Neuronal stem cell (in vitro differentiated cells): ENCODE data around the gene PRDM1.
A peak's percentile ranks its signal among the peaks of the same experiment; 100 is the strongest.

Experiments used
- DNase-seq: peaks from one replicate; pipeline ENCODE4 v3.0.0-alpha.2; 2013; ENCODE audit warnings: low spot score
- H2AFZ ChIP-seq: one replicate; pipeline ENCODE4 v1.6.1; 2013; ENCODE audit warnings: mild to moderate bottlenecking, low read length, inconsistent platforms
- H2AK5ac ChIP-seq: 2 replicates; pipeline ENCODE4 v1.6.1; 2013; ENCODE audit warnings: low read depth, mild to moderate bottlenecking, inconsistent platforms, low read length, moderate library complexity, mixed read lengths
- H2BK120ac ChIP-seq: 2 replicates; pipeline ENCODE4 v1.6.1; 2013; ENCODE audit warnings: low read depth, mild to moderate bottlenecking, inconsistent platforms, low read length, moderate library complexity, mixed read lengths
- H2BK12ac ChIP-seq: one replicate; pipeline ENCODE4 v1.6.1; 2013; ENCODE audit warnings: low read length, inconsistent platforms
- H2BK15ac ChIP-seq: 2 replicates; pipeline ENCODE4 v1.6.1; 2013; ENCODE audit warnings: mild to moderate bottlenecking, low read length, inconsistent platforms, mixed read lengths
- H2BK5ac ChIP-seq: one replicate; pipeline ENCODE4 v1.6.1; 2013; ENCODE audit warnings: inconsistent platforms, mild to moderate bottlenecking, low read length, moderate library complexity
- H3K14ac ChIP-seq: one replicate; pipeline ENCODE4 v1.6.1; 2013; ENCODE audit warnings: low read length, inconsistent platforms
- H3K18ac ChIP-seq: 2 replicates; pipeline ENCODE4 v1.6.1; 2013; ENCODE audit warnings: low read length, inconsistent platforms
- H3K23ac ChIP-seq: 2 replicates; pipeline ENCODE4 v1.6.1; 2013; ENCODE audit warnings: low read depth, mild to moderate bottlenecking, mixed read lengths, low read length, inconsistent platforms; ENCODE audit not compliant: poor library complexity
- H3K27ac ChIP-seq: replicated peaks from 3 replicates; pipeline ENCODE4 v1.5.1; 2013; ENCODE audit warnings: low read length, inconsistent platforms
- H3K27me3 ChIP-seq, 3 experiments: 2 replicates each; pipeline ENCODE4 v1.6.1; 2013; ENCODE audit warnings: low read length in 3 of 3, mild to moderate bottlenecking in 2 of 3, inconsistent platforms in 1 of 3, low read depth in 1 of 3, mixed read lengths in 1 of 3, moderate library complexity in 1 of 3; ENCODE audit not compliant: control insufficient read depth in 3 of 3, insufficient read depth in 3 of 3
- H3K36me3 ChIP-seq, 2 donors: replicated peaks in 1 of 2; 2 replicates each; pipeline ENCODE4 v1.6.1; 2013; ENCODE audit warnings: low read length in 2 of 2; ENCODE audit not compliant: control insufficient read depth in 2 of 2, insufficient read depth in 2 of 2
- H3K4ac ChIP-seq: 2 replicates; pipeline ENCODE4 v1.6.1; 2013; ENCODE audit warnings: inconsistent platforms, mild to moderate bottlenecking, low read length, moderate library complexity
- H3K4me1 ChIP-seq, 2 donors: 1 replicate in 1 of 2; 2 replicates in 1 of 2; pipeline ENCODE4 v1.6.1; 2013; ENCODE audit warnings: low read length in 2 of 2, low read depth in 1 of 2; ENCODE audit not compliant: control insufficient read depth in 2 of 2, insufficient read depth in 1 of 2
- H3K4me2 ChIP-seq: one replicate; pipeline ENCODE4 v1.6.1; 2013; ENCODE audit warnings: mild to moderate bottlenecking, low read length, inconsistent platforms; ENCODE audit not compliant: insufficient read depth, poor library complexity, severe bottlenecking
- H3K4me3 ChIP-seq, 2 donors: 2 replicates each; pipeline ENCODE4 v1.5.1; 2013; ENCODE audit warnings: low read length in 2 of 2, mild to moderate bottlenecking in 2 of 2, inconsistent platforms in 1 of 2, moderate library complexity in 1 of 2
- H3K79me1 ChIP-seq: one replicate; pipeline ENCODE4 v1.6.1; 2013; ENCODE audit warnings: low read depth, mild to moderate bottlenecking, inconsistent platforms, low read length, moderate library complexity
- H3K9ac ChIP-seq: one replicate; pipeline ENCODE4 v1.6.1; 2013; ENCODE audit warnings: mild to moderate bottlenecking, low read depth, low read length, inconsistent platforms; ENCODE audit not compliant: poor library complexity
- H3K9me3 ChIP-seq, 2 donors: replicated peaks in 1 of 2; 2 replicates each; pipeline versions ENCODE3 to v1.6.1; 2013; ENCODE audit warnings: low read length in 2 of 2, mild to moderate bottlenecking in 2 of 2, inconsistent platforms in 1 of 2, low read depth in 1 of 2, mixed read lengths in 1 of 2, moderate library complexity in 1 of 2; ENCODE audit not compliant: control insufficient read depth in 2 of 2, insufficient read depth in 1 of 2
- H4K8ac ChIP-seq: one replicate; pipeline ENCODE4 v1.6.1; 2013; ENCODE audit warnings: low read depth, mild to moderate bottlenecking, inconsistent platforms, low read length, moderate library complexity
- H4K91ac ChIP-seq: one replicate; pipeline ENCODE4 v1.6.1; 2013; ENCODE audit warnings: low read length, low read depth, mild to moderate bottlenecking, inconsistent platforms; ENCODE audit not compliant: poor library complexity
- WGBS, 2 donors: extraction: QIAGEN DNeasy Blood & Tissue Kit; methylation state at CpG; one replicate each; pipeline ENCODE4 v1.1.7; 2013; ENCODE audit warnings: missing lambda C conversion rate in 2 of 2, mixed read lengths in 1 of 2; ENCODE audit not compliant: insufficient read length in 2 of 2, insufficient replicate concordance in 1 of 2; ENCODE audit errors: extremely low coverage in 2 of 2; 5-methylcytosine and 5-hydroxymethylcytosine counted together

Gene PRDM1

GRCh38 chr6:106134087-106134770, 48.1 kb downstream of the PRDM1 start:
- Histone ChIP-seq H3K36me3 (no peaks in the 10 kb centered on the region), H4K91ac (no peak overlapping the region), H3K4me3 (peak overlapping the region in 1 of 2 donors; percentile 34), H3K4me2 (no peak overlapping the region), H3K4me1 (no peaks in the 10 kb centered on the region), H3K14ac (no peak overlapping the region), H2BK12ac (no peak overlapping the region), H2BK5ac (no peak overlapping the region), H3K9ac (no peak overlapping the region), H2AK5ac (no peak overlapping the region), H4K8ac (no peak overlapping the region), H3K23ac (no peak overlapping the region), H3K4ac (no peak overlapping the region), H2AFZ (no peak overlapping the region), H3K9me3 (no peaks in the 10 kb centered on the region), H3K79me1 (no peaks in the 10 kb centered on the region), H3K27ac (no peak overlapping the region), H2BK15ac (no peak overlapping the region), H2BK120ac (no peak overlapping the region), H3K18ac (no peak overlapping the region), H3K27me3 (no peaks in the 10 kb centered on the region)
- DNase-seq, result no peak
- WGBS, 2 donors, result no CpG with 5 or more reads among the region's 17 CpGs

- Histone ChIP-seq H3K9me3 (no peaks in the 10 kb centered on the region), H3K9ac (no peak overlapping the region), H3K4me1 (no peaks in the 10 kb centered on the region), H2BK120ac (no peak overlapping the region), H3K36me3 (no peaks in the 10 kb centered on the region), H2AK5ac (no peak overlapping the region), H2BK5ac (no peak overlapping the region), H3K4ac (no peak overlapping the region), H4K8ac (no peak overlapping the region), H2AFZ (no peak overlapping the region), H3K14ac (no peak overlapping the region), H3K23ac (no peak overlapping the region), H3K4me3 (no peak overlapping the region), H2BK15ac (no peak overlapping the region), H2BK12ac (no peak overlapping the region), H4K91ac (no peak overlapping the region), H3K79me1 (no peaks in the 10 kb centered on the region), H3K27me3 (no peaks in the 10 kb centered on the region), H3K27ac (no peak overlapping the region), H3K4me2 (no peak overlapping the region), H3K18ac (peak overlapping the region; percentile 22)
- DNase-seq, result no peak
- no CpG with 5 or more reads among the region's 18 CpGs for WGBS, 2 donors
Measured at GRCh38 chr6:106134906-106135634, 48.9 kb downstream of the PRDM1 start.

- H4K91ac ChIP-seq, result no peak overlapping the region
- H2BK120ac ChIP-seq, result no peak overlapping the region
- H2AFZ ChIP-seq, result no peak overlapping the region
Measured at GRCh38 chr6:106135911-106136571, 49.9 kb downstream of the PRDM1 start.

GRCh38 chr6:106136845-106137244, 50.7 kb downstream of the PRDM1 start:
- H2AK5ac ChIP-seq, result no peak overlapping the region
- DNase-seq, result no peak
- no peak overlapping the region for H3K18ac ChIP-seq
- no peak overlapping the region for H2AFZ ChIP-seq
- H2BK120ac ChIP-seq, result no peak overlapping the region
- no peak overlapping the region for H3K23ac ChIP-seq
- H2BK15ac ChIP-seq, result no peak overlapping the region
- H3K27ac ChIP-seq, result no peak overlapping the region
- H3K79me1 ChIP-seq, result no peaks in the 10 kb centered on the region
- no peak overlapping the region for H3K4me2 ChIP-seq
- H3K4ac ChIP-seq, result no peak overlapping the region
- no peak overlapping the region for H4K8ac ChIP-seq
- H4K91ac ChIP-seq, result no peak overlapping the region
- H2BK5ac ChIP-seq, result no peak overlapping the region
- no peak overlapping the region for H3K9ac ChIP-seq
- no peaks in the 10 kb centered on the region for H3K9me3 ChIP-seq
- H3K4me1 ChIP-seq, result no peaks in the 10 kb centered on the region
- no CpG with 5 or more reads among the region's 5 CpGs for WGBS, 2 donors
- no peak overlapping the region for H3K4me3 ChIP-seq
- no peaks in the 10 kb centered on the region for H3K36me3 ChIP-seq
- H3K27me3 ChIP-seq, result no peaks in the 10 kb centered on the region
- H3K14ac ChIP-seq, result no peak overlapping the region
- no peak overlapping the region for H2BK12ac ChIP-seq

More at GRCh38 chr6:106135911-106136571, 49.9 kb downstream of the PRDM1 start:
- no peaks in the 10 kb centered on the region for H3K36me3 ChIP-seq
- H2BK15ac ChIP-seq, result peak overlapping the region; percentile 34
- DNase-seq, result no peak
- WGBS, 2 donors, result no CpG with 5 or more reads among the region's 16 CpGs
- H3K79me1 ChIP-seq, result no peaks in the 10 kb centered on the region
- H3K4me3 ChIP-seq, result peak overlapping the region in 1 of 2 donors; percentile 55
- no peaks in the 10 kb centered on the region for H3K27me3 ChIP-seq
- H3K4ac ChIP-seq, result no peak overlapping the region
- H3K23ac ChIP-seq, result no peak overlapping the region
- no peaks in the 10 kb centered on the region for H3K4me1 ChIP-seq
- no peak overlapping the region for H3K9ac ChIP-seq
- no peaks in the 10 kb centered on the region for H3K9me3 ChIP-seq
- peak overlapping the region; percentile 54 for H3K18ac ChIP-seq
- no peak overlapping the region for H4K8ac ChIP-seq
- no peak overlapping the region for H3K27ac ChIP-seq
- no peak overlapping the region for H2BK12ac ChIP-seq
- H3K4me2 ChIP-seq, result no peak overlapping the region
- no peak overlapping the region for H3K14ac ChIP-seq
- peak overlapping the region; percentile 29 for H2AK5ac ChIP-seq
- H2BK5ac ChIP-seq, result no peak overlapping the region
